PC-3 (cell line): ENCODE results near the gene TPD52L1. TPM values are rescaled to one million over a fixed set of nuclear protein-coding genes. Genes with fewer than 3 reads are reported as not detected.

Experiments
- ATAC-seq: fragments of 200-7000 bp; cut with Tn5 transposase; 2 replicates; pipeline ENCODE4 v1.9.1; 2020; ENCODE audit warnings: mild to moderate bottlenecking, moderate library complexity
- BruUV-seq: library from RNA; stranded (reverse); fragments of 400-500 nt; replicated peaks from 2 replicates; lab custom pipeline; 2021; lab: Mats Ljungman, UMichigan
- CTCF ChIA-PET: fragments of 300-600 bp; sonication (Branson Sonifier 250); formaldehyde crosslinking; loops from one replicate; lab custom pipeline; 2022; ENCODE audit warnings: antibody characterized with exemption; lab: Charles Lee
- POLR2A ChIA-PET: fragments of 300-600 bp; sonication (Branson Sonifier 250); formaldehyde crosslinking; loops from one replicate; lab custom pipeline; 2022; ENCODE audit warnings: antibody characterized with exemption; ENCODE audit not compliant: unreplicated experiment; lab: Charles Lee
- DNase-seq: peaks from one replicate; pipeline ENCODE4 v3.0.0-alpha.2; 2015
- H2AFZ ChIP-seq: fragments of 300-600 bp; sonication (generic); 2 replicates; pipeline ENCODE4 v1.6.0; 2016; ENCODE audit warnings: antibody characterized with exemption, low read length
- H3F3A ChIP-seq: fragments of 300-600 bp; sonication (generic); one replicate; pipeline ENCODE4 v1.6.0; 2017; ENCODE audit warnings: antibody characterized with exemption, low read length, control low read depth, mild to moderate bottlenecking; ENCODE audit not compliant: unreplicated experiment
- H3K27ac ChIP-seq: fragments of 300-600 bp; sonication (generic); 2 replicates; pipeline ENCODE4 v1.5.1; 2016; ENCODE audit warnings: mild to moderate bottlenecking, low read length
- H3K27me3 ChIP-seq: fragments of 300-600 bp; sonication (generic); 2 replicates; pipeline ENCODE4 v1.6.1; 2016; ENCODE audit warnings: low read length, mixed read lengths
- H3K36me3 ChIP-seq: fragments of 300-600 bp; sonication (generic); 2 replicates; pipeline ENCODE4 v1.6.1; 2016; ENCODE audit warnings: low read depth, mixed run types, low read length, mixed read lengths
- H3K4me1 ChIP-seq: fragments of 300-600 bp; sonication (generic); 2 replicates; pipeline ENCODE4 v1.5.1; 2016; ENCODE audit warnings: low read length; ENCODE audit not compliant: insufficient read depth
- H3K4me2 ChIP-seq: fragments of 300-600 bp; sonication (generic); 2 replicates; pipeline ENCODE4 v1.6.0; 2016; ENCODE audit warnings: low read length
- H3K4me3 ChIP-seq: fragments of 300-600 bp; sonication (generic); 2 replicates; pipeline ENCODE4 v1.5.1; 2016; ENCODE audit warnings: mild to moderate bottlenecking, low read length, mixed read lengths
- H3K79me2 ChIP-seq: fragments of 300-600 bp; sonication (generic); 2 replicates; pipeline ENCODE4 v1.6.1; 2017; ENCODE audit warnings: low read length, mixed read lengths
- H3K9ac ChIP-seq: fragments of 300-600 bp; sonication (generic); 2 replicates; pipeline ENCODE4 v1.6.0; 2016; ENCODE audit warnings: mild to moderate bottlenecking, low read length
- H3K9me2 ChIP-seq: fragments of 300-600 bp; sonication (generic); replicated peaks from 2 replicates; pipeline ENCODE4 v1.6.1; 2016; ENCODE audit warnings: mixed run types, low read length, mixed read lengths
- H3K9me3 ChIP-seq: fragments of 300-600 bp; sonication (generic); 2 replicates; pipeline ENCODE4 v1.6.1; 2016; ENCODE audit warnings: low read length, mixed read lengths
- H4K20me1 ChIP-seq: fragments of 300-600 bp; sonication (generic); 2 replicates; pipeline ENCODE4 v1.6.1; 2016; ENCODE audit warnings: low read length, mixed read lengths
- EZH2 ChIP-seq: fragments of 300-600 bp; sonication (generic); IDR thresholded peaks from one replicate; pipeline ENCODE4 v1.6.1; 2017; ENCODE audit warnings: antibody characterized with exemption, mild to moderate bottlenecking, low read length; ENCODE audit not compliant: unreplicated experiment
- EZH2phosphoT487 ChIP-seq: fragments of 300-600 bp; sonication (generic); IDR thresholded peaks from 2 replicates; pipeline ENCODE4 v1.6.1; 2018; ENCODE audit warnings: mild to moderate bottlenecking, antibody characterized with exemption, low read length, borderline replicate concordance
- intact Hi-C: fragments of 100-400 bp; cut with micrococcal nuclease; formaldehyde crosslinking; loops from 2 replicates; pipeline ENCODE4 v1.9.0; 2023
- total RNA-seq: library from RNA; depleted of rRNA; stranded (reverse); fragments of >200 nt; gene quantifications from 2 replicates; pipeline ENCODE4 v1.2.3, GENCODE V29; 2014
- TF ChIP-seq, protein P1 (sequence below): fragments of 300-600 bp; sonication (generic); conservative IDR thresholded peaks from 2 replicates; pipeline ENCODE4 v1.5.1; 2017; ENCODE audit warnings: antibody characterized with exemption, low read depth, mild to moderate bottlenecking, low read length

Gene TPD52L1
- total RNA-seq, 1 experiment from 2014 or later = 39.4 TPM

DNA sequence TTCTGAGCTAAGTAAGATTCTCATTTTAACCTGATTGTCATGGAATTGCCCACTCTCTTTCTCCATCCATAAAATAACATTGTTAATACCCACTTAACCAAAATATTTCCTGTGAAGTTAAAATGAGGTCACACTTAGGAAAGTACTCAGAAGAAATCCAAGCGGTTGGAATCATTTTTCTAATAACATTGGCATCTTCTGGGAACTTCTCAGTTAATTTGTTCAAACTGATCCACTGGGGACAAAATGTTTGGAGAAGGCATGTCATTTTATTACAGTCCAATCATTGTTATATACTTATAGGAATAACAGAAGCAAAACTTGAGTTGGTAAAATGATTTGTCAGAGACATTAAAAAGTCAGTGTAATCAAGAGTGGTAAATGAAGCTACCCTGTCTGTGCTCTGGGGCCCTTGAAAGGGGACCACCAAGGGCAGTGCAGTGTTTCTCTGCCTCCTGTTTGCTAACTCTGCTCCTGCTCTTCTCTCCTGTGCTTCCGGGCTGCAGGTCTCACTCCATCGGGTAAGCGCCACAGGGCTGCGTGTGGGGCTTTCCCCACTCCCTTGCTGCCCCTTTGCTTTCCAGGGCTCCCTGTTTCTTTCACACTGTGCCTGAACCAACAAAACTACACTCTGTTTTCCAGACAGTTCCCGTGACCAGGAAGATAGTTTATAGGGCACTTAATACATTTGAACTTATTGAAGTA is 98.1 kb downstream of the TPD52L1 start:
- Histone ChIP-seq H3K79me2 (no peaks in the 10 kb centered on the region), H3F3A (no peaks in the 10 kb centered on the region), H3K9me3 (no peaks in the 10 kb centered on the region), H3K27ac (no peak overlapping the region), H3K4me1 (peaks cover 8% of the 10 kb centered on the region; the same call in 1 of the 2 replicates), H3K9me2 (no peaks in the 10 kb centered on the region), H4K20me1 (no peaks in the 10 kb centered on the region), H2AFZ (no peak overlapping the region), H3K4me2 (no peak overlapping the region), H3K36me3 (no peaks in the 10 kb centered on the region), H3K4me3 (no peak overlapping the region), H3K27me3 (no peaks in the 10 kb centered on the region), H3K9ac (no peak overlapping the region)
- no peak for DNase-seq
- CTCF ChIA-PET = no interaction called here
- TF ChIP-seq, protein P1, sequence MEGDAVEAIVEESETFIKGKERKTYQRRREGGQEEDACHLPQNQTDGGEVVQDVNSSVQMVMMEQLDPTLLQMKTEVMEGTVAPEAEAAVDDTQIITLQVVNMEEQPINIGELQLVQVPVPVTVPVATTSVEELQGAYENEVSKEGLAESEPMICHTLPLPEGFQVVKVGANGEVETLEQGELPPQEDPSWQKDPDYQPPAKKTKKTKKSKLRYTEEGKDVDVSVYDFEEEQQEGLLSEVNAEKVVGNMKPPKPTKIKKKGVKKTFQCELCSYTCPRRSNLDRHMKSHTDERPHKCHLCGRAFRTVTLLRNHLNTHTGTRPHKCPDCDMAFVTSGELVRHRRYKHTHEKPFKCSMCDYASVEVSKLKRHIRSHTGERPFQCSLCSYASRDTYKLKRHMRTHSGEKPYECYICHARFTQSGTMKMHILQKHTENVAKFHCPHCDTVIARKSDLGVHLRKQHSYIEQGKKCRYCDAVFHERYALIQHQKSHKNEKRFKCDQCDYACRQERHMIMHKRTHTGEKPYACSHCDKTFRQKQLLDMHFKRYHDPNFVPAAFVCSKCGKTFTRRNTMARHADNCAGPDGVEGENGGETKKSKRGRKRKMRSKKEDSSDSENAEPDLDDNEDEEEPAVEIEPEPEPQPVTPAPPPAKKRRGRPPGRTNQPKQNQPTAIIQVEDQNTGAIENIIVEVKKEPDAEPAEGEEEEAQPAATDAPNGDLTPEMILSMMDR = no peak
- no peak for TF ChIP-seq EZH2
- no peak for TF ChIP-seq EZH2phosphoT487
- ATAC-seq = no peak
- BruUV-seq = no TSS peak
- intact Hi-C loops = no loop called here
- POLR2A ChIA-PET = no interaction called here

DNA sequence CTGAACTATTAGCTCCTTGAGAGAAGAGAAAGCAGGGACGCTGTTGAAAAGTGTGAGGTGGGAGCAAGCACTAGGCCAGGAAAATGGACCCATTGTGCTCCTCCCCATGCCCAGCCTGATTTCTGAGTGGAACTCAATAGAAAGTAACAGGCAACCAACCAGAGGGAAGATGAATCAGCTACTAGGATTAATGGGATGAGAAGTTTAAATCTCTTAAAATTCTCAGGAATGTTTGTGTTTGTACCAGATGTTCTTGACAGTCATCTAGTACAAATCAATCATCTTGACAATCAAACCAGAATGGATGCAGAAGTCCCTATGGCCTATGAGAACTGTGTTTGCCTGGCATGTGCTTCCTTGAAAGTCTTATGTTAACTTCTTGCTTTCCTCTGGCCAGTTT is 99.3 kb downstream of the TPD52L1 start:
- Histone ChIP-seq H3K9ac (no peak overlapping the region), H4K20me1 (no peaks in the 10 kb centered on the region), H3K4me3 (no peak overlapping the region), H3K4me1 (peaks cover 8% of the 10 kb centered on the region; the same call in 1 of the 2 replicates), H3K27ac (no peak overlapping the region), H2AFZ (no peak overlapping the region), H3F3A (no peaks in the 10 kb centered on the region), H3K36me3 (no peaks in the 10 kb centered on the region), H3K27me3 (no peaks in the 10 kb centered on the region), H3K79me2 (no peaks in the 10 kb centered on the region), H3K9me3 (no peaks in the 10 kb centered on the region), H3K4me2 (no peak overlapping the region), H3K9me2 (no peaks in the 10 kb centered on the region)
- intact Hi-C loops = no loop called here
- ChIA-PET POLR2A (no interaction called here), CTCF (no interaction called here)
- BruUV-seq = no TSS peak
- DNase-seq (no peak), ATAC-seq (no peak)
- TF ChIP-seq, protein P1 = no peak
- TF ChIP-seq EZH2phosphoT487 (no peak), EZH2 (no peak)

GRCh38 chr6:125253881-125254280 is 100.3 kb downstream of the TPD52L1 start:
- intact Hi-C loops = no loop called here
- H3K27ac ChIP-seq = no peak overlapping the region
- H3K9me2 ChIP-seq = no peaks in the 10 kb centered on the region
- no peaks in the 10 kb centered on the region for H3F3A ChIP-seq
- H3K79me2 ChIP-seq = no peaks in the 10 kb centered on the region
- H2AFZ ChIP-seq = no peak overlapping the region
- H3K4me2 ChIP-seq = no peak overlapping the region
- no peaks in the 10 kb centered on the region for H4K20me1 ChIP-seq
- no peaks in the 10 kb centered on the region for H3K9me3 ChIP-seq
- TF ChIP-seq, protein P1 = no peak
- TF ChIP-seq EZH2phosphoT487 = no peak
- TF ChIP-seq EZH2 = no peak
- no peaks in the 10 kb centered on the region for H3K36me3 ChIP-seq
- H3K4me1 ChIP-seq = peaks cover 14% of the 10 kb centered on the region
- no peak overlapping the region for H3K4me3 ChIP-seq
- CTCF ChIA-PET = no interaction called here
- no peak overlapping the region for H3K9ac ChIP-seq
- ATAC-seq (no peak), DNase-seq (no peak)
- no peaks in the 10 kb centered on the region for H3K27me3 ChIP-seq
- no TSS peak for BruUV-seq
- POLR2A ChIA-PET = no interaction called here
